Left forelimb (tissue), 1 donor: ENCODE results near the gene MPRIP.
"Not testable (repeated sequence)": the region's sequence is repeated elsewhere in the genome, so short reads cannot be mapped to it uniquely, and the experiment has no call there.

Experiments used
- DNase-seq: peaks from one replicate; pipeline ENCODE4 v3.0.0-alpha.2; 2018; ENCODE audit warnings: low spot score

Gene MPRIP

DNA sequence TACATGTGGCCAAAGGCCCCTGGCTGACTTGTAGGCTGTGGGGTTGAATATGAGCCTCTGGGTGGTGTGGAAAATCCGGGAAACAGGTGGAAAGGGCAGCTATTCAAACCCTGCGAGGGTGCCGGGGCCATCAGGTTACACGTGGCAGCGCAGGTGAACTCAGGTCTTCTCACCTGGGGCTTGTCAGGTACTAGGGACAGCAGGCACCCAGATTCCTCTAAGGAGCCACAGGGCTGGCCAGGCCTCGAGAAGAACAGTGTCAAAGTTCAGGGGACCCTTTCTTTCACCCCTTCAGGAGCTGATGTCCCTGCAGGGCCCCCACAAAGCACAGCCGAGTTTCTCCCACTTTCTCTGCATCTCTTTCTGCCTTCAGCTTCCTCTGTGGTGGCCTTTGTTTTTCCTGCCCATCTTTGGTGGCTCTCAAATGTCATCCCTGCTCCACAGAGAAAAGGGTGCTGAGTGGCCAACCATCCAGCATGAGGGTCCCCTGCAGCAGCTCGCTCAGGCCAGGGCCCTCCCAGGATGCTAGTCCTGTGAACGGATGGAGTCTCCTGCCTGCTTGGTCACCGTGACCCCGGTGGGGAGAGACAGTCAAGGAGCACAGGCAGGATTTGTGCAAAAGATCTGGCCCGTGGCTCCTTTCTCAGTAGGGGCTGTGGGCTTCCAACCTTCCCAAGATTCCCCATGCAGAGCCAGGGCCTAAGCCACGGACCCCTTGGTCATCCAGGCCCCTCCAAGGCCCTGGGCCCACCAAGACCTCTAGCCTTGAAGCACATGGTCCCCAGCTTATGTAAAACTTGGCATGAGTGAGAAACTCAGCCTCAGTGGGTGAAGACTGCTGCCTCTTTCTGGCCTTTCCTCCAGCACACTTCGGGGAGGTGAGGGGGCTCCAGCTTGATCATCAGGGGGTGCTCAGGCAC, 28.2 kb upstream of the MPRIP start:
- not testable (repeated sequence) for DNase-seq

- DNase-seq: not testable (repeated sequence)
Measured at GRCh38 chr17:17014748-17015124, 27.5 kb upstream of the MPRIP start.

DNA sequence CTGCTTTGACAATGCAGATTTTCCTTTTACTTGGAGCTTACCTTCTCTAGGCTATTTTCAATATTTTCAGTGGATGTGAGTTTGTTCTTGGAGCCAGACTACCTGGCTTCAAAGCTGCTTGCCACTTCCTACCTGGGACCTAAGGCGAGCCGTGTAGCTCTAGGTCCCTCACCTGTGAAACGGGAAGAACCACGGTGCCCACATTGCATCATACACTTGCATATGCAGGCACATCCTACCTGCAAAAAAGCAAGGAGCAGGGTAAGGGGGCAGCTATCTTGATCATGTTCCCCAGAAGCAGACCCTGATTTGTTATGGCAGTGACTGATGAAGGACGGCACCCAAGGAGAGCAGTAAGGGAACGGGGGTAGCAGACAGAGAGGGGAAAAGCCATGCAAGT, 27.0 kb upstream of the MPRIP start:
- DNase-seq: no peak

DNA sequence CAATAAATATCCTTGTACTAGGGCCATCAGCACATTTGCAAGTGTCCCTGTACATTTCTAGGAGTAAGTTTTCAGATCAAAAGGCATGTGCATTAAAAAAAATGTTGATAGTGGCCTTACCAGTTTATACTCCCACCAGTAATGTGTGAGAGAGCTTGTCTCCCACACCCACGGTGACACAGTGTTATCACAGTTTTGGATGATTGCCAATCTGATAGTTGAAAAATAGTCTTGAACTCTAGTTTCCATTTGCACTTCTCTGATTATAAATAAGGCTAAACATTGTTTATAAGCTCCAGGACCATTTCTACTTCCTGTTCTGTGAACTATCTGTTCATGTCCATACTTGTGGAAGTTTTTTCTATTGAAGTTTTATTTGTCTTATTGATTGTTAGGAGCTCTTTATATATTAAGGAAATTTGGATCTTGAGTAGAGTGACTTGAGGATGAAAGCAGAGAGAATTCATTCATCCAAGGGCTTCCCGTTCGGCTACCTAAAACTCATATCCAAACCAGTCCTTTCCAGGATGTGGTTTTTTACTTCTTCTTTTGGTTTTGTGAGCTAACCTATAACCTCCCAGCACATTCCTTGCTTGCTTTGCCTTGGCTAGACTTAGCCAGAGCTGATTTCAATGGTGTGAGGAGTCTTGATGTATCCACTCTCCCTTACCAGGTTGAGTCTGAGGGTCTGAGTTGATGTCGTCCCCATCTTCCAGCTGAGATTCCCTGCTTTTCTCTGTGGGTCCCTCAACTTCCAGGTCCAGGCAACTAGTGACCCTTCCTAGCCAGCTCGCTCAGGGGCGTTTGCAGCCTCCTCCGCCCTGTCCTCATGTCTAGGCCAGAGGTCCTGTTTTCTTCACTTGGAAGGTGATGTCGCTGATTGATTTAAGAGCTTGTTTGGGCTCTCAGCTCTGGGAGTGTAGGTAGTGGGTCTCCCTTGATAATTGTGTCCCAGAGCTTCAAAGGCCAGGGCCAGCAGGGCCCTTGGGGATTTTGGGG, 25.8 kb upstream of the MPRIP start:
- DNase-seq: not testable (repeated sequence)

DNA sequence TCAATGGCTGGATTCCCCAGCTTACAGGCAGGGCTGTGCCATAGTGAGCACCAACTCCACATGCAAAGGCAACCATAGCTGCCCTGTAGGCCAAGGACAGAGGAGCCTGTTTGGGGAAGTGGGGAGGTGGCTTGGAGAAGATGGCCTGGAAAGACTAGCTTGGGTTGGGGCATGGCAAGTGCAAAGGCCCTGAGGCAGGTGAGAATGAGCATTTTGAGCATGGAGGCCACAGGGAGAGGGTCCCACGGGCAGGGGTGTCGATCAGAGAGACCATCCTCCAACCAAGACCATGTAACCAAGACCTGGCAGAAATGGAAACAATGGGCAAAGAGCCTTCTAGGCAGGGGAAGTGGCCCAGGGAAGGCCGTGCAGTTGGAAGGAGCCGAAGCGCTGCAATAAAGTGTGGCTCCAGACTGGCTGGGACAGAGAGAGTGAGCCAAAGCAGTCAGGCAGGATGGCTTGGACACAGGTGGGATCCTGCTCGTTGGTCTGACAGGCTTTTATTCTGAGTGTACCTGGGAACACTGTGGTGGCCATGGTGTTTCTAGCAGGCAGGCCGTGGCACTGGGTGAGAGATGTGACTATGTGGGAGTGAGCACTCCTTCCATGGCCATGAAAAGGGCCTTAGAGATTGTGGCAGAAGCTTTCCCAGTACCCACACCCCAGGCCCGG, 24.8 kb upstream of the MPRIP start:
- no peak for DNase-seq

DNA sequence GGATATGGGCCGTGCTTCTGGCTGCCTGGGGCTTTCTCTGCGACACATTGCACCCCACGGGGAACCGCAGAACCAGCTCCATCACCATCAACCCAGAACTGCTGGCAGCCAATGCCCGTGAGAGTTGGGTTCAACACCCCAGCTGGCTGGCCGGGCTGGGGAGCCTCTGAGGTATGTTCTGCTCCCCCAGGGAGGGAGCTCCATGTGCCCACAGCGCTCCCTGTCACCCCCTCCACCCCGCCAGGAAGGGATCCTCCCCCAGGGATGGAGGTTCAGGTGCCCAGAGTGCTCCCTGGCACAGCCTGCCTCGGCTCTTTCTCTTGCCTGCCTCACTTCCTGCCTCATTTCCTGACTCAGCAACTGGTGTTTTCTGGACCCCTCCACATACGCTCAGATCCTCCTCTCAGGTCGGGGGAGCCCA, 24.2 kb upstream of the MPRIP start:
- no peak for DNase-seq

DNA sequence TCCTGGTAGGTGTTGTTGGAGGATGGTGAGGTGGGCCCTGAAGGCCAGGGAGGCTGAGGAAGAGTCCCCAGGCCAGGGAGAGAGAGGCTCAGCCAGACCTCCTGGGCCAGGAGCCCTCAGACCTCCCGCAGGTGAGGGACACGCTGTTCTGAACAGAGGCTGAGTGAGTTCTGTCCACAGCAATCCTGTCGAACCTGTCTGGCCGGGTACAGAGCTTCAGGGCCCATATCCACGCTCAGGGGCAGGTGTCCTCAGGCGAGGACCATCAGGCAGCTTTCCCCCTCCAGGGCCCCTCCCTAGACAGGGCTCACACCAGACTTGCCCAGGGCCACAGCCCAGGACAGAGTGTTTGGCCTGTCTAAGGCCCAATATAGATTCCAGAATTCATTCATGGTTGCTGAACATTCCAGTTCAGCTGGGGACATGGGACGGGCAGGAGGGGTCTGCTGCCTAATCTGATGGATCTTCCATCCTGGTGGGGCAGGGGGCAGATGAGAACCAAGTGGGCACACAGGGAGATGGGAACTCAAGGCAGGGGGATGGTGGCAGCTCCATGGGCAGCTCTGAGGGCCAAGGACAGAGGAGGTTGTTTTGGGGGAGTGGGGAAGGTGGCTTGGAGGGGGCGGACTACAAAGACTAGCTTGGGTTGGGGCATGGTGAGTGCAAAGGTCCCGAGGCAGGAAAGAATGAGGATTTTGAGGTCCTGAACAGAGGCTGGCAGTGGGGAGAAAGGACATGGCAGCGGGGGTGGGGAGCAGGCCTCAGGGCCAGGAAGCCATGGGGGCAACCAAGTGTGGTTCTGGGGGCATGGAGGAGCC, 23.4 kb upstream of the MPRIP start:
- no peak for DNase-seq

- no peak for DNase-seq
Measured at GRCh38 chr17:17019430-17019762, 22.9 kb upstream of the MPRIP start.

DNA sequence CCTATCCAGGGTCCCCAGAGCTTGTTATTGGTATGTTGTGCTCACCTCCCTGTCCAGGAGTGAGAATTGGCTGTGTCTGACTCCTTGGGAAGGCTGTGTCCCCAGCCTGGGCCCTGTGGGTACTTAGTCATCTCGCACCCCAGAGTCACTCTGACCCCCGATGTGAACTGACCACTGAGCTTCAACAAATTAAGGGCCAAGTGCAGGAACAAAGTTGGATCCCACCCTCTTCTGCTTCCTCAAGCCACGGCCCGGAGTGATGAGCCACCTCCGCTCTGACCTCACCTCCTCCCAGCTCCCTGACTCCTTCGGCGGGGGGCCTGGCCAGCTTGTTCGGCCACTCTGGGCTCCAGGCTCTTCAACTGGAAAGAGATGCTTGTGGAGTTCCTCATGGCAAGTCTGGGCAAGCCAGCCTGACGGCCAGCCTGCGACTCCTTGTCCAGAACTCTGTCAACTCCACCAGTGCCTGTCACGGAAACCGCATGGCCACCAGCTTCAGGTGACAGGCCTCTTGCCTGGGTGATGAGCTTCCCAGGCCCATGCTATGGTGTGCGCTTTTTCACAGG, 22.3 kb upstream of the MPRIP start:
- no peak for DNase-seq

DNA sequence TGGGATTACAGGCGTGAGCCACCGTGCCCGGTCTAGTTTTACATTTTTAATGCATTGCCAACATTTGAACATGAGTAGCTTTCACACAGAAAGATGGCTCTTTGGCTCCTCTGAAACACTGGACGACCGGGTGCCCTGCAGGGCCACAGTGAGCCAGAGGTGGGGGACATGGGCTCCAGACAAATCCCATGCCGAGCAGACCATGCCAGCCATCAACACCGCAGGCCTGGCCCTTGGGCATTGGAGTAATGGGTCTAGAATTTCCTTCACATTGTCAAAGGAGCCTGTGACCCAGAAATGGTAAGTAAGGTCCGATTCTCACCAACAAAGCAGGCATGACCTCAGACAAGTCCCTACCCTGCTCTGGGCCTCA, 21.4 kb upstream of the MPRIP start:
- DNase-seq: no peak

GRCh38 chr17:17021194-17021863, 20.9 kb upstream of the MPRIP start:
- DNase-seq: no peak

DNA sequence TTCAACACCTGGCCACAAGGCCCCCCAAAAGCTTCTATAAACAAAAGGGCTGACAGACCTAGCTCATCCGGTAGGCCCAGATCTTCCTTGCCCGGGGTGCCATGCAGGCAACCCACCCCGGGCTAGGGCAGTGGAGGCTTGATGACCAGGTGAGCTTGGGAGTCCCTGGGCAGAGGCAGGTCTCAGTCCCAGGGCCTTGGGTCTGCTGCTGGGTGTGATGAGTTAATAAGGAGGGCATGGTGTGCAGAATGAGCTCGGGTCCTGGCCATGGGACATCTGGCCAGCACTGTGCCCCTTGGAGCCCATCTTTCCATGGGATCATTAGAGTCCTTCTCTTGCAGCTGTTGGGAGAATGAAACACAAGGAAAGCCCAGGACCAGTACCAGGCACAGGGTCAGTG, 20.2 kb upstream of the MPRIP start:
- no peak for DNase-seq

DNA sequence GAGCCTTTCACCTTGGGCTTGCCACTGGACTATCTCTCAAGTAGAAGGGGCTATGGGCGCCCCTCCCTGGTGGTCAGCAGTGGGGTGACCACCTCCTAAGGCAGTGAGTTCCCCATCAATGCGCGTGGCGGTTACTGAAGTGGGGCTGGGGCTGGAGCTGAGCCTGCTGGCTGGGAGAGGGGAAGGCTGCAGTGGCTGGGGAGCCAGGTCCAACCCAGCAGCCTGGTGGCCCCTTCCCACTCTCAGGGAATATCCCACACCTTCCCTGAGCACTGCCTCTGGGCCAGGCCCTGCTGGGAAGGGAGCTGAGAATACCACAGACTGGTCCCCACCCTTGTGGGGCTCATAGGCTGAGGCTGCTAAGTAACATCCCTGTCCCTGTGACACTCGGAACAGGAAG, 19.8 kb upstream of the MPRIP start:
- no peak for DNase-seq

DNA sequence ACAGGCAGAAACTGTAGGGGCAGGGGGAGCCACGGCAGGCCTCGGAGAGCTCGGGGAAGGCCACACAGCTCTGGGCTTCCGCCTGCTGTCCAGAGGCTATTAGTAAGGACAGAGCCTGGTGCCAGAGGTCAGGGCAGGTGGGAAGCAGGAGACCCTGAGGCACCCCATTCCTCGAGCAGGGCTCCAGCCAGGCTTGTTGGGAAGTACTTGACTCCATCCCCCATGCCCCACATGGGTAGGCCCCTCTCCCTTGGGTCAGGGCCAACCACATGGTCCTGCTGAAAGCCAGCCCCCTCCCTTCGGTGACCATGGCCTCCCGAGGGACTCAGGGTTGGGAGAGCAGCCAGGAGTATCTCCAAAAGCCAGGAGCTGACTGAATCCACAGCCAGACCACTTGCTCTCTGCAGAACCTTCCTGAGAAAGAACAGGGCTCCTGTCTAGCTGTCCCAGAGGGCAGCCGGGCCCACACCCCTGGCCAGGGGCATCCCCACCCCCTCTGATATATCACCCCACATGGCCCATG, 17.4 kb upstream of the MPRIP start:
- DNase-seq: no peak

GRCh38 chr17:17025621-17026020, 16.6 kb upstream of the MPRIP start:
- no peak for DNase-seq

- DNase-seq: no peak
Measured at GRCh38 chr17:17026163-17026562, 16.1 kb upstream of the MPRIP start.

DNA sequence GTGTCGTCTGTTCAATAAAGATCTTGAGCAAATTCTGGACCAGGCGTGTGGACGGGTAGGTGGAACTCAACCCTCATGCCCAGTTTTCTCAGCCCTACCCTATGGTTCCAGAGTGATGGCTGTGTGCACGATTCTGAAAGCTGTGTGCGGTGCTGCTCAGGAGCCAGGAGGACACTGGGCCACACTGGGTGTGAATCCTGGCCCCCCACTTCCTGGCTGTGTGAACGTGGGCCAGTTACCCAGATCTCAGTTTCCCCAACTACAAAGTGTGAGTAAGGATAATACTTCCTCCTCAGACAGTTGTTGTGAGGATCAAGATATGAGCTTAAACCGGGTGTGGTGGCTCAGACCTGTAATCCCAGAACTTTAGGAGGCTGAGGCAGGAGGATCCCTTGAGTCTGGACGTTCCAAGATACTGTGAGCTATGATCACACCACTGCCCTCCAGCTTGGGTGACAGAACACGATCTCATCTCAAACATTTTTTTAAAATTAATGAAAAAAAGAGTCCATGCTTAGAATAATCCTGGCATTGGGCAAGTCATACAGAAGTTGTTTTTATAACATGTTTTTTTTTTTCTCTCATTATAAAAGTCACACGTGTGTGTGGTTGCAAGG, 14.7 kb upstream of the MPRIP start:
- no peak for DNase-seq

DNA sequence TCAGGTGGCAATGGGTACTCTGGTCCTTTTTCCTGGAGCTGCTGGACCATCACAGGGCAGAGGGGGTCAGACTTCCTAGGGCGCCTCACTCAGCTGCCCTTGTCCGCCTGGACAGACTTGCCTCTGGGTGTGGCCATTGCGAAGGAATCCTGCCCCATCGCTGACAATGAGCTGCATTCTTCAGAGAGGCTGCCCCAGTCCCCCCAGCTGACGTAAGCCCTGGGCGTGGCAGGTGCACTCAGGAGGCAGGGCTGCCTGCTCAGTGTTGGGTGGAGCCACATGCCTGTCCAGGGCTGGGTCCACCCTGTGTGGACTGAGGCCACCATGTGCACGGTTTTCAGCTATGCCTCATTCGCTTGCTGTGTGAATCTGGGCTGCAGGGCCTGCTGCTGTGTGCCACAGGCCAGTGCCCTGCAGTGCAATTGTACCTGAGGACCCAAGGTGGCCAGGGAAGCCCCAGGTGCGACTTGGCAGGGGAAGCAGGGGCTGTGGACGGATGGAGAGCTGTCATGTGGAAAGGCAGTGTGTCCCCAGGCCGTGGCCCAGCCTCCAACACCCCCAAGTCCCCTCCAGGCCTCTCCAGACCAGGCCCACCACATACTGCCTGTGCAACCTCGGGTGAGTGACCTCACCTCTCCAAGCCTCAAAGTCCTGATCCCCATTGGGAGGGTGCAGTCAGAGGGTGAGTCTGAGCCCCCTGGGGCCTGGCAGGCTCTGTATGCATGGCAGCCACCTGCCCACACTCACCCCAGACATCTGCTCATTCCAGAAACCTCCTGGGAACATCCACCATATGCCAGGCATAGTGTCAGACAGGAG, 14.0 kb upstream of the MPRIP start:
- peak; percentile 82 for DNase-seq
